ENCODE measurements around the gene C20orf202. TPM values are rescaled to one million over a fixed set of nuclear protein-coding genes. Genes with fewer than 3 reads are reported as not detected.
"Not testable (repeated sequence)": the region's sequence is repeated elsewhere in the genome, so short reads cannot be mapped to it uniquely, and the experiment has no call there.

The C20orf202 gene
- total and polyA plus RNA-seq, 7 experiments from 2014 or later = 0.22 TPM; not detected in 5

- ATAC-seq = no peak
- H3K4me1 ChIP-seq (ENCODE audit: control insufficient read depth in 2 of 2, insufficient read depth in 2 of 2, low read length in 2 of 2) = no peaks in the 10 kb centered on the region
- Mint-ChIP-seq H3K27me3 (peaks cover 0 to 28% (median 5%) of the 10 kb centered on the region in 5 donors), H3K9me3 (no peaks in the 10 kb centered on the region), H3K36me3 (peaks cover 0 to 1% (median 0%) of the 10 kb centered on the region in 5 donors), H3K4me1 (peaks cover 0 to 8% (median 4%) of the 10 kb centered on the region in 7 donors), H3K4me3 (no peak overlapping the region), H3K27ac (no peak overlapping the region)
- no peak overlapping the region for H3K4me3 ChIP-seq (ENCODE audit: low read length)
- no peak overlapping the region for H3K27ac ChIP-seq (ENCODE audit: low read depth, low read length)
- H3K9me3 ChIP-seq (ENCODE audit: control insufficient read depth in 2 of 3, low read length in 3 of 3) = no peaks in the 10 kb centered on the region
- intact Hi-C loops (cut with micrococcal nuclease) = no loop called here
- ChIA-PET POLR2A (no interaction called here), CTCF (no interaction called here)
- no peak for DNase-seq
- no peaks in the 10 kb centered on the region for H3K27me3 ChIP-seq (ENCODE audit: control insufficient read depth in 2 of 2, insufficient read depth in 2 of 2, low read length in 2 of 2)
- no peaks in the 10 kb centered on the region for H3K36me3 ChIP-seq (ENCODE audit: control insufficient read depth in 2 of 3, insufficient read depth in 3 of 3, low read length in 3 of 3)
Measured at GRCh38 chr20:1245578-1245977, 42.3 kb downstream of the C20orf202 start.

DNA sequence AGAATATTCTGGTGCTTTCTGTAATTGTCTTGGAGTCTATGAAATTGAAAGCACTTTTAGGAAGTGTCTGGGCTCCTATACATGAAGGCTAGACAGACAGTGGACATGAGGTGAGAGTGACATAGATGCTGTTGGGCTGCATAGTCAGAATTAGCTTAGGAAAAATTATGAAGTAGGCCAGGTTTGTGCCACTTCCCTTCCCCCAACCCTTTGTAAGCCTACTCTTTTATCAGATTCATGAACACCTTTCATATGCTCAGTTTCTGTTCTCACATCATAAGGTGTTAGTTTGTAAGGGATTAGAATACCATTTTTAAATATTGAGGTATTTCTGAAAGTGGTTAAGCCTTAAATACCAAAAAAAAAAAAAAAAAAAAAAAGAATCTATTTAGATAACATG is 44.4 kb downstream of the C20orf202 start:
- Histone ChIP-seq H3K27ac (ENCODE audit: low read depth, low read length) (no peak overlapping the region), H3K36me3 (ENCODE audit: control insufficient read depth in 2 of 3, insufficient read depth in 3 of 3, low read length in 3 of 3) (no peaks in the 10 kb centered on the region), H3K9me3 (ENCODE audit: control insufficient read depth in 2 of 3, low read length in 3 of 3) (no peaks in the 10 kb centered on the region), H3K27me3 (ENCODE audit: control insufficient read depth in 2 of 2, insufficient read depth in 2 of 2, low read length in 2 of 2) (peaks cover 0 to 2% of the 10 kb centered on the region in 2 donors), H3K4me3 (ENCODE audit: low read length) (no peak overlapping the region), H3K4me1 (ENCODE audit: control insufficient read depth in 2 of 2, insufficient read depth in 2 of 2, low read length in 2 of 2) (no peaks in the 10 kb centered on the region)
- ChIA-PET CTCF (no interaction called here), POLR2A (interaction anchor here (1.1 to 3.4 kb wide), 3 partner anchors 8 to 26 kb away, joined by 3 to 13 read pairs (median 8); no protein-coding TSS in a partner anchor)
- DNase-seq = no peak
- H3K9me3 Mint-ChIP-seq = peaks cover 0 to 6% (median 2%) of the 10 kb centered on the region in 11 donors
- peaks cover 0 to 19% (median 8%) of the 10 kb centered on the region in 5 donors for H3K27me3 Mint-ChIP-seq
- intact Hi-C loops (cut with micrococcal nuclease) = no loop called here
- ATAC-seq = no peak
- peaks cover 0 to 4% (median 0%) of the 10 kb centered on the region in 5 donors for H3K36me3 Mint-ChIP-seq
- H3K4me1 Mint-ChIP-seq = peaks cover 8 to 22% (median 15%) of the 10 kb centered on the region in 7 donors
- peak overlapping the region in 1 of 9 donors; percentile 21 for H3K27ac Mint-ChIP-seq
- H3K4me3 Mint-ChIP-seq = no peak overlapping the region

- DNase-seq; intact Hi-C loops (cut with micrococcal nuclease); H3K9me3 ChIP-seq (ENCODE audit: control insufficient read depth in 2 of 3, low read length in 3 of 3); H3K36me3 ChIP-seq (ENCODE audit: control insufficient read depth in 2 of 3, insufficient read depth in 3 of 3, low read length in 3 of 3); H3K4me3 Mint-ChIP-seq; CTCF ChIA-PET; H3K36me3 Mint-ChIP-seq; ATAC-seq; H3K27ac ChIP-seq (ENCODE audit: low read depth, low read length); H3K27me3 ChIP-seq (ENCODE audit: control insufficient read depth in 2 of 2, insufficient read depth in 2 of 2, low read length in 2 of 2); H3K9me3 Mint-ChIP-seq; POLR2A ChIA-PET; H3K4me3 ChIP-seq (ENCODE audit: low read length); H3K4me1 ChIP-seq (ENCODE audit: control insufficient read depth in 2 of 2, insufficient read depth in 2 of 2, low read length in 2 of 2): not testable (repeated sequence)
- H3K4me1 Mint-ChIP-seq = peaks cover 5 to 20% (median 15%) of the 10 kb centered on the region in 7 donors
- peak overlapping the region in 1 of 9 donors; percentile 30 for H3K27ac Mint-ChIP-seq
- peaks cover 0 to 27% (median 0%) of the 10 kb centered on the region in 5 donors for H3K27me3 Mint-ChIP-seq
Measured at GRCh38 chr20:1250282-1250681, 47.0 kb downstream of the C20orf202 start.

DNA sequence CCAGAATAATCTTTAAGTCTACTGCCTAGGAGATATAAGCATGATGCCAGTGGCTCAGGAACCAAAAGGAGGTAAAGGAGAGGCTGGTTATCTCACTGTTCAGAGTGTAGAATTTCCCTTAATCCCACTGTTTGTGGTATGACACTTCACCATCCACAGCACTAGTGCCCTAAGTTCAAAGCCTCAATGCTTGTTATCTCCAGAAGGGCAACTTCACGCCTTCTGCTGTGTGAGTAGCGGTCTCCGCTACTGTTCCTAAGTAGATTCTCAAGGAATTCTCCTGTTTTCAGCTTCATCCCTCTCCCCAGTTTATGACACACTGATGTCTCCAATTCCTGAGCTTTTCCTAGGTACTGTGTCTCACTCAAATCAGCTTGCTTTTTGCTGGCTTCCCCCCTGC is 49.2 kb downstream of the C20orf202 start:
- H3K9me3 Mint-ChIP-seq = peaks cover 0 to 6% (median 2%) of the 10 kb centered on the region in 11 donors
- intact Hi-C loops (cut with micrococcal nuclease) = no loop called here
- no peak for DNase-seq
- Histone ChIP-seq H3K4me3 (ENCODE audit: low read length) (no peak overlapping the region), H3K27me3 (ENCODE audit: control insufficient read depth in 2 of 2, insufficient read depth in 2 of 2, low read length in 2 of 2) (peaks cover 0 to 5% of the 10 kb centered on the region in 2 donors), H3K27ac (ENCODE audit: low read depth, low read length) (no peak overlapping the region), H3K9me3 (ENCODE audit: control insufficient read depth in 2 of 3, low read length in 3 of 3) (no peaks in the 10 kb centered on the region), H3K4me1 (ENCODE audit: control insufficient read depth in 2 of 2, insufficient read depth in 2 of 2, low read length in 2 of 2) (no peaks in the 10 kb centered on the region), H3K36me3 (ENCODE audit: control insufficient read depth in 2 of 3, insufficient read depth in 3 of 3, low read length in 3 of 3) (no peaks in the 10 kb centered on the region)
- CTCF ChIA-PET = no interaction called here
- no peak overlapping the region for H3K4me3 Mint-ChIP-seq
- H3K27ac Mint-ChIP-seq = no peak overlapping the region
- peaks cover 0 to 4% (median 0%) of the 10 kb centered on the region in 5 donors for H3K36me3 Mint-ChIP-seq
- H3K27me3 Mint-ChIP-seq = peaks cover 0 to 34% (median 0%) of the 10 kb centered on the region in 5 donors
- POLR2A ChIA-PET = no interaction called here
- H3K4me1 Mint-ChIP-seq = peaks cover 8 to 20% (median 16%) of the 10 kb centered on the region in 7 donors
- ATAC-seq = no peak

DNA sequence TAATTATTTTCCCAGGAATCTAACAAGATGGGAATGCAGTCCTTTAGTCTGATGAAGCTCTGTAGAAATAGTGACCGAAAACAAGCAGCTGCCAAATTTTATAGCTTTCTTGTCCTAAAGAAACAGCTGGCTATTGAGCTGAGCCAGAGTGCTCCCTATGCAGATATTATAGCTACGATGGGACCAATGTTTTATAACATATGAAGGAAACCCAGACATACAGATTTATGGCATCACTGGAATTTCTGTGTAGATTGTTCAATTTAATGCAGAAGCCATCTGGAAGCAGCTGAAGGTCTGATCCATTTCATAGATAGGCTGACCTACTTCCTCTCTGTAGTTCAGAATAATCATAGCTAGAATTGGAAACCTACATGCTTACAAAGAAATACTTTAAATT is 51.0 kb downstream of the C20orf202 start:
- peaks cover 0 to 35% (median 0%) of the 10 kb centered on the region in 5 donors for H3K27me3 Mint-ChIP-seq
- ATAC-seq (no peak), DNase-seq (no peak)
- intact Hi-C loops (cut with micrococcal nuclease) = no loop called here
- no peak overlapping the region for H3K27ac ChIP-seq (ENCODE audit: low read depth, low read length)
- H3K27ac Mint-ChIP-seq = no peak overlapping the region
- no peaks in the 10 kb centered on the region for H3K9me3 ChIP-seq (ENCODE audit: control insufficient read depth in 2 of 3, low read length in 3 of 3)
- H3K4me3 Mint-ChIP-seq = no peak overlapping the region
- peaks cover 0 to 6% (median 2%) of the 10 kb centered on the region in 11 donors for H3K9me3 Mint-ChIP-seq
- H3K4me1 Mint-ChIP-seq = peaks cover 8 to 20% (median 16%) of the 10 kb centered on the region in 7 donors
- peaks cover 0 to 8% of the 10 kb centered on the region in 2 donors for H3K27me3 ChIP-seq (ENCODE audit: control insufficient read depth in 2 of 2, insufficient read depth in 2 of 2, low read length in 2 of 2)
- ChIA-PET POLR2A (interaction anchor here (0.6 to 2.5 kb wide), 5 partner anchors 10 to 957 kb away, joined by 3 to 8 read pairs (median 4); partner anchors contain the start of gene ZCCHC3), CTCF (interaction anchor here (1.1 to 1.4 kb wide), 2 partner anchors 12 to 27 kb away, joined by 4 to 5 read pairs; partner anchors contain the start of gene SNPH)
- peaks cover 0 to 4% (median 0%) of the 10 kb centered on the region in 5 donors for H3K36me3 Mint-ChIP-seq
- no peaks in the 10 kb centered on the region for H3K4me1 ChIP-seq (ENCODE audit: control insufficient read depth in 2 of 2, insufficient read depth in 2 of 2, low read length in 2 of 2)
- H3K36me3 ChIP-seq (ENCODE audit: control insufficient read depth in 2 of 3, insufficient read depth in 3 of 3, low read length in 3 of 3) = no peaks in the 10 kb centered on the region
- no peak overlapping the region for H3K4me3 ChIP-seq (ENCODE audit: low read length)

DNA sequence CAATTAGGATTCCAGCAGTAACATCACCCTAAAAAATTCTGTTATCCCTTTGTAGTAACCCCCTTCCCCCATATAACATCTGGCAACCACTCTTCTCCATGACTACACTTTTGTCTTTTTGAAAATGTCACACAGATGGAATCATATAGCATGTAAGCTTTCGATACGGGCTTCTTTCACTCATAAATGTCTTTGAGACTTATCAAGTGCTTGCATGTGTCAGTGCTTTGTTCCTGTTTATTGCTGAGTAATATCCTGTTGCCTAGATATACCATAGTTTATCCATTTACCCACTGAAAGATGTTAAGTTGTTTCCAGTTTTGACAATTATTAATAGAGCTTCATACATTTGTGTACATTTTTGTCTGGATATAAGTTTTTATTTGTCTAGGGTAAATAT is 52.4 kb downstream of the C20orf202 start:
- no peak overlapping the region for H3K4me3 ChIP-seq (ENCODE audit: low read length)
- intact Hi-C loops (cut with micrococcal nuclease) = no loop called here
- no peaks in the 10 kb centered on the region for H3K36me3 ChIP-seq (ENCODE audit: control insufficient read depth in 2 of 3, insufficient read depth in 3 of 3, low read length in 3 of 3)
- H3K27me3 ChIP-seq (ENCODE audit: control insufficient read depth in 2 of 2, insufficient read depth in 2 of 2, low read length in 2 of 2) = peaks cover 0 to 8% of the 10 kb centered on the region in 2 donors
- H3K4me3 Mint-ChIP-seq = no peak overlapping the region
- ATAC-seq = no peak
- no peaks in the 10 kb centered on the region for H3K9me3 ChIP-seq (ENCODE audit: control insufficient read depth in 2 of 3, low read length in 3 of 3)
- DNase-seq = no peak
- POLR2A ChIA-PET = interaction anchor here (0.8 to 2.5 kb wide), 2 partner anchors 8 to 14 kb away, joined by 3 to 8 read pairs; no protein-coding TSS in a partner anchor
- CTCF ChIA-PET = interaction anchor here (1.4 kb wide), 1 partner anchor 26 kb away, joined by 5 read pairs; no protein-coding TSS in a partner anchor
- peaks cover 0 to 35% (median under 1%) of the 10 kb centered on the region in 5 donors for H3K27me3 Mint-ChIP-seq
- no peak overlapping the region for H3K27ac ChIP-seq (ENCODE audit: low read depth, low read length)
- peaks cover 8 to 20% (median 15%) of the 10 kb centered on the region in 7 donors for H3K4me1 Mint-ChIP-seq
- H3K36me3 Mint-ChIP-seq = peaks cover 0 to 4% (median 0%) of the 10 kb centered on the region in 5 donors
- no peaks in the 10 kb centered on the region for H3K4me1 ChIP-seq (ENCODE audit: control insufficient read depth in 2 of 2, insufficient read depth in 2 of 2, low read length in 2 of 2)
- peaks cover 0 to 5% (median 2%) of the 10 kb centered on the region in 11 donors for H3K9me3 Mint-ChIP-seq
- no peak overlapping the region for H3K27ac Mint-ChIP-seq
